Tibial nerve (tissue), 4 donors: ENCODE results near the gene JPH2. TPM values are rescaled to one million over a fixed set of nuclear protein-coding genes. Genes with fewer than 3 reads are reported as not detected.

ENCODE experiments used
- DNase-seq, 2 donors: peaks; one replicate each; pipeline ENCODE4 v3.0.0-alpha.2; 2019; ENCODE audit warnings: low spot score in 2 of 2
- H3K27ac ChIP-seq, 4 donors: fragments of 200-600 bp; sonication (generic) in 3 of 4; one replicate each; pipeline ENCODE4 v1.5.1; 2017 to 2019; ENCODE audit warnings: mild to moderate bottlenecking in 1 of 4
- H3K27me3 ChIP-seq, 2 donors: fragments of 200-600 bp; sonication (generic) in 1 of 2; one replicate each; pipeline versions ENCODE4 v1.5.1 to v1.6.0; 2017 to 2019
- H3K36me3 ChIP-seq, 3 donors: fragments of 200-600 bp; sonication (generic); one replicate each; pipeline ENCODE4 v1.5.1; 2018 to 2019
- H3K4me1 ChIP-seq, 4 donors: fragments of 200-600 bp; sonication (generic) in 3 of 4; one replicate each; pipeline ENCODE4 v1.5.1; 2017 to 2019
- H3K4me3 ChIP-seq, 4 donors: fragments of 200-600 bp; sonication (generic) in 3 of 4; one replicate each; pipeline ENCODE4 v1.5.1; 2017 to 2019; ENCODE audit warnings: mild to moderate bottlenecking in 1 of 4, moderate library complexity in 1 of 4
- H3K9me3 ChIP-seq, 4 donors: fragments of 200-600 bp; sonication (generic) in 3 of 4; one replicate each; pipeline ENCODE4 v1.5.1; 2017 to 2019
- EP300 ChIP-seq, 2 donors: sonication (generic); formaldehyde crosslinking; IDR thresholded peaks; one replicate each; pipeline ENCODE4 v1.6.1; 2017; ENCODE audit warnings: antibody characterized with exemption in 2 of 2, mild to moderate bottlenecking in 1 of 2
- POLR2A ChIP-seq, 2 donors: fragments of 450-650 bp; IDR thresholded peaks; one replicate each; pipeline ENCODE4 v1.6.1; 2017; ENCODE audit warnings: antibody characterized with exemption in 2 of 2, mild to moderate bottlenecking in 2 of 2, moderate library complexity in 2 of 2
- WGBS, 2 donors: methylation state at CpG; one replicate each; pipeline ENCODE4 v1.1.5; 2018; 5-methylcytosine and 5-hydroxymethylcytosine counted together
- total RNA-seq, 4 donors: library from RNA; depleted of rRNA; stranded (reverse); fragments of >200 nt; gene quantifications; one replicate each; pipeline ENCODE4 v1.1.0, GENCODE V29; 2016
- TF ChIP-seq, protein P1 (sequence below), 5 experiments: fragments of 200-600 bp in 3 of 5; fragments of 450-650 bp in 2 of 5; sonication (generic) in 3 of 5; IDR thresholded peaks; one replicate each; pipeline ENCODE4 v1.5.1; 2016 to 2019; ENCODE audit warnings: antibody characterized with exemption in 5 of 5, mild to moderate bottlenecking in 3 of 5, moderate library complexity in 2 of 5

JPH2 gene
- total RNA-seq, 4 donors from 2014 or later = 3.1 to 6.3 (median 5.3) TPM

DNA sequence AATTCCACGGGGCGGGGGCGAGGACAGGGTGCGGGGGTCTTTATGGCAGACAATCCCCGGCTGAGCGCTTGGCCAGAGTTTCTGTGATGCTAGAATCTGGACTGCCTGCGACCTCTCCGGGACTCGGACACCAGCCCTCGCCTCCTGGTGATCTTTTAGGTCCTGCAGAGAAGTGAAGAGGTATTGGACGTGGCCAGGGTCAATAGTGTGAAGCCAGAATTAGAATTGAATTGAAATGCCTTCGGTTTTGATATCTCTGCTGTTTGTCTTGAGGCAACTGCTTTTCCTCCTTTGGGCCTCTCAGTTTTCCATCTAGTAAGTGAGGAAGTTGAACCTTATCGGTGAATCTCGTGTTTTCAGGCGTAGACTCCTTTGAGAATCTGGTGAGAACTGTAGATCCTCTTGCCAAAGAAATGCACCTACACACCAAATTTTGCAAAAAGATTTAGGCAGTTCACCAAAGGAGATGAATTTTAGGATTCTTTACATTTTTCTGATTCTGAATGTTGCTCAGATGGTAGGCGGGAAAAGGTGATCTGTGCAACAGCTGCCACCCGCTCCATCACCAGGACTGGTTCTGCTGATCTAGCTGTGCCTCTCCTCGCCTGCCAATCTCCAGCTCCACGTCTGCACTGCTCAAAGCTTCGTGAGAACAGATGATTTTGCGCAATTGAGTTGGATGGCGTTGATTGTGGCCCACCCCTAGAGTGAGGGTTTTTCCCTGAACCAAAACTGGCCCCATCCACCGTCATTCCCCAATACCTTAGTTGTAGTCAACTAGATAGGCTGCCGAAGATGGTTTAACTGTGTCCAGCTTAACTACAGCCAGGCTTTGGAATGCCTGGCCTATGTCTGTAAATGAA, 24.4 kb upstream of the JPH2 start:
- peak in 1 of 2 donors; percentile 10 for TF ChIP-seq EP300 (IDR thresholded peaks at IDR 0.05)
- peak in 1 of 2 donors; percentile 87 for TF ChIP-seq POLR2A (IDR thresholded peaks at IDR 0.05)
- TF ChIP-seq, protein P1, sequence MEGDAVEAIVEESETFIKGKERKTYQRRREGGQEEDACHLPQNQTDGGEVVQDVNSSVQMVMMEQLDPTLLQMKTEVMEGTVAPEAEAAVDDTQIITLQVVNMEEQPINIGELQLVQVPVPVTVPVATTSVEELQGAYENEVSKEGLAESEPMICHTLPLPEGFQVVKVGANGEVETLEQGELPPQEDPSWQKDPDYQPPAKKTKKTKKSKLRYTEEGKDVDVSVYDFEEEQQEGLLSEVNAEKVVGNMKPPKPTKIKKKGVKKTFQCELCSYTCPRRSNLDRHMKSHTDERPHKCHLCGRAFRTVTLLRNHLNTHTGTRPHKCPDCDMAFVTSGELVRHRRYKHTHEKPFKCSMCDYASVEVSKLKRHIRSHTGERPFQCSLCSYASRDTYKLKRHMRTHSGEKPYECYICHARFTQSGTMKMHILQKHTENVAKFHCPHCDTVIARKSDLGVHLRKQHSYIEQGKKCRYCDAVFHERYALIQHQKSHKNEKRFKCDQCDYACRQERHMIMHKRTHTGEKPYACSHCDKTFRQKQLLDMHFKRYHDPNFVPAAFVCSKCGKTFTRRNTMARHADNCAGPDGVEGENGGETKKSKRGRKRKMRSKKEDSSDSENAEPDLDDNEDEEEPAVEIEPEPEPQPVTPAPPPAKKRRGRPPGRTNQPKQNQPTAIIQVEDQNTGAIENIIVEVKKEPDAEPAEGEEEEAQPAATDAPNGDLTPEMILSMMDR (IDR thresholded peaks at IDR 0.05) = no peak
- no peaks in the 10 kb centered on the region for H3K27me3 ChIP-seq
- peak overlapping the region; percentile 41 to 97 (median 92) for H3K4me3 ChIP-seq
- H3K4me1 ChIP-seq = peaks cover 0 to 59% (median 24%) of the 10 kb centered on the region in 4 donors
- 10 to 12% methylated on average over 24 of the region's 24 CpGs for WGBS, 2 donors
- DNase-seq = peak in 1 of 2 donors; percentile 20
- no peaks in the 10 kb centered on the region for H3K9me3 ChIP-seq
- peak overlapping the region; percentile 92 to 99 (median 96) for H3K27ac ChIP-seq
- H3K36me3 ChIP-seq = peaks cover 0 to 11% (median 0%) of the 10 kb centered on the region in 3 donors

DNA sequence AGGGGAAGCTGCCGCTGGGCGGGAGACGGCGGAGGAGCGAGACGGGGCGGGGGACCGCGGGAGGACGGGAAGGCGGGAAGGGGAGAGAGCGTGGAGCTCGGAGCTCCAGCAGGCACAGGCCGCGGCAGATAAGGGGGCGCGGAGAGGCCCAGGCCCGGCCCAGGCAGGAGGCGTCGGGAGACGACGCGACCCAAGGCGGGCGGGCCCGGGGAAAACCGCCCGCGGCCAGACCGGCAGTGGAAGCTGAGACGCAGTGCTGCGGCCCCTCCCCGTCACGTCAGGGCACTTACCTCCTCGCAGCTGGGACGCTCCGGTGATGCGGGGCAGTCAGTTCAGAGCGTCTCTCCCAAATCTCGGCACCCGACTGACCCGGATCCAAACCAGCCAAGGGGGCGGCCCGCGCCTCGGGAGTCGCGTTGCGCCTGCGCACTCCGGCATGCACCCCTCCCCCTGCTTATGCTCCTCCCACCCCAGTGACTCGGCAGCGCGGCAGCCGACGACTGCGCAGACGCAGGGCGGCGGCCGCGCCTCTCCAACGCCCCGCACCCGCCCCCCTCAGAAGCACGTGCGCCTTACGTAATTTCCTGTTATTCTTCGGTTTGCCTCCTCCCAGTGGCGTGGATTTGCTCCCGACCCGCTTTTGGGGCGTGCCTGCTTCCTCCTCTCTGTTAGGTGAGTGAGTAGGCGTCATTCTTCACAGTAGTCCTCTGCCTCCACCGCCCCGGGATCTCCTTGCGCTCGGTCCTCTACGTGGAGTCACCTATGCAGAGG, 23.6 kb upstream of the JPH2 start, which contains the start of gene OSER1:
Gene OSER1, minus strand, starts transcription at position 366 of the 771 bp plus-strand sequence. CDS start 3,814 bp downstream, outside the sequence.
- Histone ChIP-seq H3K4me3 (peak within 1 kb of the TSS; percentile 87 to 97 (median 92)), H3K36me3 (peaks cover 0 to 11% (median 2%) of the 10 kb centered on the region in 3 donors), H3K4me1 (peaks cover 0 to 65% (median 24%) of the 10 kb centered on the region in 4 donors), H3K27me3 (no peaks in the 10 kb centered on the region), H3K9me3 (no peaks in the 10 kb centered on the region), H3K27ac (peak within 1 kb of the TSS; percentile 92 to 99 (median 97))
- peak; percentile 96 to 97 for DNase-seq
- WGBS, 2 donors = 0 to 1% methylated on average over 46 to 67 of the region's 79 CpGs
- TF ChIP-seq EP300 (IDR thresholded peaks at IDR 0.05) (peak; percentile 95 to 100), POLR2A (IDR thresholded peaks at IDR 0.05) (peak; percentile 62 to 94)
- TF ChIP-seq, protein P1 (IDR thresholded peaks at IDR 0.05) = peak in 2 of 5 experiments; percentile 31 to 43

DNA sequence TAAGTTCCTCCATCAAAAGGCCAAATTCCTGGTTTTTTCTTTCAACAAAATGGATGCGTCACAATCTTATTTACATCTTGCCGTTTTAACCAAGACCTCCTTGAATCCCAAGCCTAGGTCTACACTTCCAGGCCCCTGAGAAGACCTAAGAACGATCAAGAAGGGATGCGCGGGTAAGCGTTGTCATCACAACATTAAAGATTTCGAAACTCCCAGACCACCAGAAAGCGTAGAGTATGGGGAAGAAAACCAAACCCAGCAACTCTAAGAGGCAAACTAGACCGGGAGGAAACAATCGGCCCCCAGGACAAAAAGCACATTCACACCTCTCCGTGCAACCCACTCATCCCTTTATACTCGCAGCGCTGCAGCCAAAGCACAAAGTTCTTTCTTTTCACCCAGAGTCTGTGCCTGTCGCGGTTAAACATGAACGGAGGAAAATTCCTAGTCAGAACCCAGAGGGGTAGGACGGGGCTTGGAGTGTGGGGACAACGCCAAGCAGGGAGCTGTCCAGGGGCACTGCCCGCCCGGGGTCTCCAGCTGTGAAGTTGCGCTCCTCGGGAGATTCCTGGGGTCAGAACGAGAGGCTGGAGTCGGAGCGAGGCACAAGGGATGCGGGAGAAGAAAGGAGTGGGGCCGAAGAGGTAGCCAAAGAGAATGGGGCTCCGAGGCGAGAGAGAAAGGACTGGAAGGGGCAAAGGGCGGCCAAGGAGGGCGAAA, 22.9 kb upstream of the JPH2 start:
- H3K9me3 ChIP-seq = no peaks in the 10 kb centered on the region
- WGBS, 2 donors = 0% methylated on average over 31 of the region's 31 CpGs
- no peaks in the 10 kb centered on the region for H3K27me3 ChIP-seq
- peaks cover 0 to 58% (median 24%) of the 10 kb centered on the region in 4 donors for H3K4me1 ChIP-seq
- H3K27ac ChIP-seq = peak overlapping the region; percentile 91 to 99 (median 97)
- TF ChIP-seq, protein P1 (IDR thresholded peaks at IDR 0.05) = no peak
- TF ChIP-seq EP300 (IDR thresholded peaks at IDR 0.05) = no peak
- TF ChIP-seq POLR2A (IDR thresholded peaks at IDR 0.05) = no peak
- peak overlapping the region; percentile 87 to 97 (median 92) for H3K4me3 ChIP-seq
- H3K36me3 ChIP-seq = peaks cover under 1 to 19% (median 2%) of the 10 kb centered on the region in 3 donors
- DNase-seq = no peak

DNA sequence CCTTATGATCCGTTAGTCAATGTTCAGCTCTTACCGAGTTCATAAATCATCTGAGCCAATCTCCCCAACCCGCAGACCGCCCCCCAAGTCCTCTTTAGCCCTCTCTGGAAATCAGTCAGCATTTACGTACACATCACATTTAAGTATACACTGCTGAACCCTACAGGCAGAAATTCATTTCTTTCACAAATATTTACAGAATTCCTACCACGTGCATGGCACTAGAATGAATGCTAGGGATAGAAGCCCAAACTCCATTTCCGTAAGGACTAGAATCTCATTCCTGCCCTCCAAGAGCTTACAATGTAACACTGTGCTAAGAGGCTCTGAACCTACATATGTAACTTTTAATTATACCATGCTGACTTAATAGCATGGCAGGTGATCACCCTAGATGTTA, 21.8 kb upstream of the JPH2 start:
- Histone ChIP-seq H3K36me3 (peaks cover 2 to 25% (median 3%) of the 10 kb centered on the region in 3 donors), H3K27me3 (no peaks in the 10 kb centered on the region), H3K27ac (peak overlapping the region in 2 of 4 donors; percentile 96 to 99), H3K4me1 (peaks cover 0 to 66% (median 29%) of the 10 kb centered on the region in 4 donors), H3K9me3 (no peaks in the 10 kb centered on the region), H3K4me3 (peak overlapping the region; percentile 87 to 97 (median 92))
- WGBS, 2 donors = 23 to 31% methylated on average over 7 of the region's 7 CpGs
- DNase-seq = no peak
- no peak for TF ChIP-seq EP300 (IDR thresholded peaks at IDR 0.05)
- no peak for TF ChIP-seq POLR2A (IDR thresholded peaks at IDR 0.05)
- TF ChIP-seq, protein P1 (IDR thresholded peaks at IDR 0.05) = no peak
